HG03460 (cell line): ENCODE results near the gene HOMER1.
"Not testable (repeated sequence)": the region's sequence is repeated elsewhere in the genome, so short reads cannot be mapped to it uniquely, and the experiment has no call there.

Source experiments
- ATAC-seq: cut with Tn5 transposase; IDR thresholded peaks from one replicate; pipeline ENCODE4 v1.9.1; 2021; ENCODE audit not compliant: unreplicated experiment

The HOMER1 gene

GRCh38 chr5:79436224-79436623, 77.7 kb downstream of the HOMER1 start:
- ATAC-seq: no peak

DNA sequence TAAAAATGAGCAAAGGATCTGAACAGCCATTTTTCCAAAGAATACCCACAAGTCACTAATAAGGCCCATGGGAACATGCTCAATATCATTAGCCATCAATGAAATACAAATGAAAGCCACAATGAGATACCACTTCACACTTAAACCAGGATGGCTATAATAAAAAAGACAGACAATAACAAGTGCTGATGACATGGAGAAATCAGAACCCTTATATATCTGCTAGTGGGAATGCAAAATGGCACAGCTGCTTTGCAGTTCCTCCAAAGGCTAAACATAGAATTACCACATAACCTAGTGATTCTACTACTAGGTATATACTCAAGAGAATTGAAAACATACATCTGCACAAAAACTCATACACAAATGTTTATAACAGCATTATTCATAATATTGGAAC, 83.7 kb downstream of the HOMER1 start:
- no peak for ATAC-seq

GRCh38 chr5:79423296-79423695, 90.6 kb downstream of the HOMER1 start:
- ATAC-seq: no peak

DNA sequence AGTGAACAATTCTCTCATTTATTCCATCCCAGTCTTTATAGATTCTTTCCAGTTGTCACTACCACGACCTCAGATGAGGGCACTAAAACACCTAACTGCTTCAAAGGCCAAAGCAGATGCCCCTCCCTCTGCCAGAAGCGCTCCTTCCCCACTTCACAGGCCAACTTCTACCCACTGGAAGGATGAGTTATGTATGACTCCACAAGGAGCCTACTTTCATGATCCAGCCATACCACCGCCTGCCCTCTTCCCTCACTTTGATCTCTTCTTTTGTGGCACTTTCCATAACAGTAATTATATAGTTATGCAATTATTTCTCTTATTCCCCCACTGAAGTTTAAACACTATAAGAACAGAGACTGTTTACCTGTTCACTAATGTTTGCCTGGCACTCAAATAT, 93.7 kb downstream of the HOMER1 start:
- no peak for ATAC-seq

GRCh38 chr5:79418276-79418675, 95.7 kb downstream of the HOMER1 start:
- ATAC-seq: no peak

- ATAC-seq: no peak
Measured at GRCh38 chr5:79417495-79417894, 96.4 kb downstream of the HOMER1 start.

DNA sequence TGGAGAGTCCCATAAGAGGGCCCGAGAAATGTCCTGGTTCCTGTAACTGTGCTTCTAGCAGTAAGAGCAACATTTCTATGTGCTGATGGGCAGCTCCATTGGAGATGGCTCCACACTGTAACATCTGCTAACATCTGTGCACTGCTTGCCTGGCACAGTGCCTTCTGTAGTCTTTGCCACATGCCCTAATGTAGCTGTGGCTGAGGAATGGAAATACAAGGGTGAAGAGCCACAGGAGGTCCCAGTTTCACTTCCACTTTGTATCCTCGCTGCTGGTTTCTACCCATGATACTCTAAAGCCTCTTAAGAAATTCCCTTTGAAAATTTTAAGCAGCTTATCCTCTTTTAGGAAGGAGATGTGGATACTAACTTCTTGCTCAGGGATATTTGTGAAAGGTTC, 97.4 kb downstream of the HOMER1 start:
- ATAC-seq: peak; percentile 86

DNA sequence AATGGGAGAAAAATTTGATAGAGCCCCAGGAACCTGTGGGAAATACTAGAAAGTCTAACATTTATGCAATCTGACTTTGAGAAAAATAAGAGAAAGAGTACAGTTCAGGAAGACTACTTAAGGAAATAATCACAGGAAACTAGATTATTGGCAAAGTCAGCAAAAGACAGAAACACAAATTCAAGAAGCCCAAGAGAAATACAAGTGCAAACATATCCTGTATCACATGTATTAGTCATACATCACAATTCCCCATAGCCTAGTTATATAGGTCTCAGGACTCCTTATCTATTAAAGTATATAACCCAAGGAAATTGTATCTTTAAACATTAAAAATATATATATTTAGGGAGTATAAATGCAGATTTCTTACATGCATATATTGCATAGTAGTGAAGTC, 100.8 kb downstream of the HOMER1 start:
- no peak for ATAC-seq

- no peak for ATAC-seq
Measured at GRCh38 chr5:79408028-79408427, 105.9 kb downstream of the HOMER1 start.

DNA sequence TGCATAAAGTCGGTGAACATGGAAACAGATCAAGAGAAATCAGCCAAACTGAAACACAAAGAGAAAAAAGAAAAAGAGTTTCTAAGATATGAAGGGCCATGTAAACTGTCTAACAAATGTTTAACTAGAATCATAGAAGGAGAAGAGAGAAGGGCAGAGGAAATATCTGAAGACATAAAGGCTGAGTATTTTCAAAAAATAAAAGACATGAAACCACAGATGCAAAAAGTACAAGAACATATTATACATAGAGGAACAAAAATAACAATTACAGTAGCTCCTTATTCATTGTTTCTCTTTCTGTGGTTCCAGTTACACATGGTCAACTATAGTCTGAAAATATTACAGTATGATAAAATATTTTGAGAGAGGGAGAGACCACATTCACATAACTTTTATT, 106.3 kb downstream of the HOMER1 start:
- ATAC-seq: no peak

- no peak for ATAC-seq
Measured at GRCh38 chr5:79401216-79401615, 112.7 kb downstream of the HOMER1 start.

DNA sequence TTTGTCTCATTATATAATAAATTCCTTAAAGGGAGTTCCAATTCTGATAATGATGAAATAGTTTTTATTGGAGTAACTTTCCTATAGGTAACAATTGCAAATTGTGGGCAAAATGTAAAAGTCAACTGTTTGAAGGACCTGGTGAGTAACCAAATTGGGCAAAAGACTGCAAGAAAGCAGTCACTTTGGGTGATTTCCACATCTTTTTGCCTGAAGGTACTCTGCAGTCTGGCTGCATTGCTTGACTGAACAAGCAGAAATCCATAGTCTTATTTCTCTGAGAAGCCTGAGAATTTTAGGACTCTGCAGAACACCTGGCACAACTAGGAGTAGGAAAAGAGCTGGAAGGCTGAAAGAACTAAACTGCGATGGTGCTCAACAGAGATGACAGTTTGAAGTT, 114.9 kb downstream of the HOMER1 start:
- no peak for ATAC-seq

GRCh38 chr5:79397080-79397479, 116.9 kb downstream of the HOMER1 start:
- no peak for ATAC-seq

DNA sequence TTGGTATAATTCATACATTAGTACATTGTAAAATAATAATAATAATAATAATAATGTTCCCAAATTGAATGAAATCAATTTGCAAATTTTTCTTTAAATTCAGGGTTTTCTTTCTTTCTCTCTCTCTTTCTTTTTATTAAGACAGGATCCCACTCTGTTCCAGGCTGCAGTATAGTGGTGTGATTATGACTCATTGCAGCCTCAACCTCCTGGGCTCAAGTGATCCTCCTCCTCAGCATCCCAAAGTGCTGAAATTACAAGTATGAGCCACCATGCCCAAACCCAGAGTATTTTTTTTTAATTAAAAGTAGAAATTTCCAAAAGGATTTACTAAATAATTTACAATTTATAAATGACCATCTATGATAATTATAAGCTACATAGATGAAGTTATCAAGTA, 117.7 kb downstream of the HOMER1 start:
- ATAC-seq: no peak

- no peak for ATAC-seq
Measured at GRCh38 chr5:79395296-79395695, 118.6 kb downstream of the HOMER1 start.

DNA sequence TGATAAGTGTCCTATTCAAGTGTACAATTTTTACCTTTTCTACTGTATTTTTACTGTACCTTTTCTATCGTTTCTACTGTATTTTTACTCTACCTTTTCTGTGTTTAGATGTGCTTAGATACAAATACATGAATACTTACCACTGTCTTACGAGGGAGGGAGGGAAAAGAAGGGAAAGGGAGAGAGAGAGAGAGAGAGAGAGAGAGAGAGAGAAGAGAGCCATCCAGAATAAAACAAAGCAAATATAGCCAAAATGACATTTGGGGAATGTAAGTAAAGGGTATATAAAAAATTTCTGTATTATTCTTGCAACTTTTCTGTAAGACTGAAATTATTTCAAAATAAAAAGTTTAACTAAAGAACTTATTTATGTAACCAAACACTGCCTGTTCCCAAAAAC, 121.2 kb downstream of the HOMER1 start:
- no peak for ATAC-seq

- ATAC-seq: no peak
Measured at GRCh38 chr5:79386679-79387078, 127.3 kb downstream of the HOMER1 start.

- not testable (repeated sequence) for ATAC-seq
Measured at GRCh38 chr5:79385126-79385525, 128.8 kb downstream of the HOMER1 start.

DNA sequence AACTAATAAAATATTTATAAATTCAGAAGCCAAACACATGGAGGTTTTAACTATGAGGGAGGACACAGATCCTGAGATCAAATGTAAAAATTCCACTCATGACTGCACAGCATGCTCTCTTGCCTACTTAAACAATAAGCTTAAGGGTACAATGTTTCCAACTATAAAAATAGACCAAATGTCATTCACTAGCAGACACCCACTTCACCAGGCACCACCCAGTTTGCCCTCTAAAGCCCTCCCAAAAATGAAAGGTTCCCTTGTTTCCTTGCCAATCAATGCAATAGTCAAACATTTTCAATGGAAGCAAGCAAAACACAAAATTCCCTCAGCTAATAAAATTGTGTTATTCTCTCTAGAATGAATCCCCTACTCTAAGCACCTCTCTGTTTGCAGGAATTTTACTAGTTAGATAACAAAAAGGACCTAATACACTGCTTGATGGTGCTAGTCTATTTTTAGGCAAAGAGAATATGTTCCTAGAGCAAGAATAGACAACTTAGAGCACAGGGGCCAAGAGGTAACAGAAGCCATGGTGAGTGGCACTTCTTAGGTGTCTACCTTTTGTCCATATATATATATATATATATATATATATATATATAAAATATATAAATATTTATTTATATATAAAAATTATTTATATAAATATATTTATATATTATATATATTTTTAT, 135.3 kb downstream of the HOMER1 start:
- no peak for ATAC-seq

DNA sequence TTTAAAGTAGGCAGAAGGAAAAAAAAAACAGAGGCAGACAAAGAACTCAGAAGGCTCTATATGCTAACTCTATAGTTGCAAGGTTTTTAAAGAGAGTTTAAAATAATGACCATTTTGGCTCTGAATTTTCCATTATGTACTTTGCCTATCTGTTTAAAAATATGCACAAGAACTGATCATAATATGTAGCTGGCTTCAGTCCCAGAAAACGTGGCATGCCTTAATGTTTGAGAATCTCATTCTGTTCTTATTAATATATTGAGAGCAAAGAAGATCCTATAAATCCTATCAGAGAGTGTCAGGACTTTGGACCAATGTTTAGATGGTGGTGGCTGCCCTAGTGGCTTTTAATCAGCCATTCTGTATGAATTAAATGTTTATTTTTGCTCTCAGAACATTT, 156.5 kb downstream of the HOMER1 start:
- ATAC-seq: no peak

DNA sequence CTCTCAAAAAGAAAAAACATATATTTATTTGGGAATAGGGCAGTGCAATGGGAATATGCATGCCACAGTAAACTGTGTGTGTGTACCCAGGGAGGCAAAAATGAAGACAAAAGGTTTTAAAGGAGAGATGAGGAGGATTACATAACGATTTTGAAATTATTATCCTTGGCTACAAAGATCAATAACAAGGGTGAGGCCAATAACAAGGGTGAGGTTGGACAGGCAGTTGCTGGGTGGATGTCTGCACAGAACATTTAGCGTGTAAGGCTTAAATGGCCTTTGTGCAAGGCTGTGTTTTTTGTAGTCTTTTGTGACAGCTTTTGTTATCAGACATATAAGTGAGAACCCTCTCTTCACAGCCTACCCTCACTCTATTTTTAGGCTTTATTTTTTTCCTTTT, 164.1 kb downstream of the HOMER1 start:
- ATAC-seq: no peak

- no peak for ATAC-seq
Measured at GRCh38 chr5:79349047-79349446, 164.9 kb downstream of the HOMER1 start.

DNA sequence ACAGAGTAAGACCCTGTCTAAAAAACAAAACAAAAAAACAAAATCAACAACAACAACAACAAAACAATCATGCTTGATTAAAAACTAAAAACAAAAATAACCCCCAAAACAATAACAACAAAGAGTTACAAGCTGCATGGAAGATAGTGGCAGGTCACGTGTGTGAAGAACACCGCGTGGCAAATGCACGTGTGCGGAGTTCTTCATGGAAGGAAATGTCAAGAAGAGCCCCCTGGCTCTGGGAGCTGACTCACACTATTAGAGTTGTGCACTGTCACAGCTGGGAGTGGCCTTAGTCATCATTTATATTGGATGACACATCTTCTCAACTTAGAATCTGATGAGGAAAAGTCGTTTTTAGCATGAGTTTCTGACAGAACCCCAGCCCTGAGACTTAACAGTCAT, 167.5 kb downstream of the HOMER1 start:
- ATAC-seq: no peak
